ENCODE results near the gene SMAD3.

- TF ChIP-seq, protein P1, sequence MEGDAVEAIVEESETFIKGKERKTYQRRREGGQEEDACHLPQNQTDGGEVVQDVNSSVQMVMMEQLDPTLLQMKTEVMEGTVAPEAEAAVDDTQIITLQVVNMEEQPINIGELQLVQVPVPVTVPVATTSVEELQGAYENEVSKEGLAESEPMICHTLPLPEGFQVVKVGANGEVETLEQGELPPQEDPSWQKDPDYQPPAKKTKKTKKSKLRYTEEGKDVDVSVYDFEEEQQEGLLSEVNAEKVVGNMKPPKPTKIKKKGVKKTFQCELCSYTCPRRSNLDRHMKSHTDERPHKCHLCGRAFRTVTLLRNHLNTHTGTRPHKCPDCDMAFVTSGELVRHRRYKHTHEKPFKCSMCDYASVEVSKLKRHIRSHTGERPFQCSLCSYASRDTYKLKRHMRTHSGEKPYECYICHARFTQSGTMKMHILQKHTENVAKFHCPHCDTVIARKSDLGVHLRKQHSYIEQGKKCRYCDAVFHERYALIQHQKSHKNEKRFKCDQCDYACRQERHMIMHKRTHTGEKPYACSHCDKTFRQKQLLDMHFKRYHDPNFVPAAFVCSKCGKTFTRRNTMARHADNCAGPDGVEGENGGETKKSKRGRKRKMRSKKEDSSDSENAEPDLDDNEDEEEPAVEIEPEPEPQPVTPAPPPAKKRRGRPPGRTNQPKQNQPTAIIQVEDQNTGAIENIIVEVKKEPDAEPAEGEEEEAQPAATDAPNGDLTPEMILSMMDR (conservative IDR thresholded peaks at IDR 0.05 in 1 of 2, IDR thresholded peaks at IDR 0.05 in 1 of 2; ENCODE audit: extremely low read depth in 1 of 2, insufficient read depth in 1 of 2, low read depth in 1 of 2, low read length in 2 of 2) = no peak
- TF ChIP-seq EZH2 (IDR thresholded peaks at IDR 0.05; ENCODE audit: borderline replicate concordance, low read length) = no peak
Observed at GRCh38 chr15:67225336-67225735, 159.9 kb downstream of the SMAD3 start.
